Peyer's patch (tissue), 4 donors: ENCODE data around the gene SMG6.

ENCODE experiments used
- POLR2A ChIP-seq, 2 donors: fragments of 450-650 bp; IDR thresholded peaks; one replicate each; pipeline ENCODE4 v1.5.1; 2017; ENCODE audit warnings: antibody characterized with exemption in 2 of 2, mild to moderate bottlenecking in 2 of 2, moderate library complexity in 2 of 2
- TF ChIP-seq, protein P1 (sequence below), 6 experiments: fragments of 450-650 bp in 4 of 6; fragments of 200-600 bp in 2 of 6; sonication (generic) in 1 of 6; IDR thresholded peaks; one replicate each; pipeline ENCODE4 v1.5.1; 2017 to 2019; ENCODE audit warnings: antibody characterized with exemption in 6 of 6, mild to moderate bottlenecking in 3 of 6, moderate library complexity in 1 of 6

DNA sequence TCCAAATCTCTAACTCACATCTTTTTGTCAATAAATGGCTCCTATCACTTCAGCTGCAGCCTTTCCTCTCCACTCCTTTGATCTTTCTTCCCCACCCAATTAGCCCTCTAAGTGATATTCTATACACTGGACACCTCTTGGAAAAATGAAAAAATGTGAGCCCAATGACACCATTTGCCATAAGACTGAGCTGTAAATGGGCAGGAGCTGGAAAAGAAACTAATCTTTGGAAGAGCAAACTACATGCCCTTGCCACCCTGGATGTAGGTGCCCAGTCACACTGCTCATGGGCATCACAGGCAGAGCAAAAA, 80.0 kb downstream of the SMG6 start:
- TF ChIP-seq, protein P1, sequence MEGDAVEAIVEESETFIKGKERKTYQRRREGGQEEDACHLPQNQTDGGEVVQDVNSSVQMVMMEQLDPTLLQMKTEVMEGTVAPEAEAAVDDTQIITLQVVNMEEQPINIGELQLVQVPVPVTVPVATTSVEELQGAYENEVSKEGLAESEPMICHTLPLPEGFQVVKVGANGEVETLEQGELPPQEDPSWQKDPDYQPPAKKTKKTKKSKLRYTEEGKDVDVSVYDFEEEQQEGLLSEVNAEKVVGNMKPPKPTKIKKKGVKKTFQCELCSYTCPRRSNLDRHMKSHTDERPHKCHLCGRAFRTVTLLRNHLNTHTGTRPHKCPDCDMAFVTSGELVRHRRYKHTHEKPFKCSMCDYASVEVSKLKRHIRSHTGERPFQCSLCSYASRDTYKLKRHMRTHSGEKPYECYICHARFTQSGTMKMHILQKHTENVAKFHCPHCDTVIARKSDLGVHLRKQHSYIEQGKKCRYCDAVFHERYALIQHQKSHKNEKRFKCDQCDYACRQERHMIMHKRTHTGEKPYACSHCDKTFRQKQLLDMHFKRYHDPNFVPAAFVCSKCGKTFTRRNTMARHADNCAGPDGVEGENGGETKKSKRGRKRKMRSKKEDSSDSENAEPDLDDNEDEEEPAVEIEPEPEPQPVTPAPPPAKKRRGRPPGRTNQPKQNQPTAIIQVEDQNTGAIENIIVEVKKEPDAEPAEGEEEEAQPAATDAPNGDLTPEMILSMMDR (IDR thresholded peaks at IDR 0.05), result no peak
- TF ChIP-seq POLR2A (IDR thresholded peaks at IDR 0.05), result no peak
